Measurements from ENCODE around the gene CPNE8.

- TF ChIP-seq CTCF (IDR thresholded peaks at IDR 0.05) (no peak), POLR2A (IDR thresholded peaks at IDR 0.05) (no peak)
These were observed 214.7 kb downstream of the CPNE8 start for GRCh38 chr12:38690646-38691045.
